Natural killer cell (primary cell): ENCODE data around the gene PGAP3. TPM values are rescaled to one million over a fixed set of nuclear protein-coding genes. Genes with fewer than 3 reads are reported as not detected.
"Not testable (repeated sequence)": the region's sequence is repeated elsewhere in the genome, so short reads cannot be mapped to it uniquely, and the experiment has no call there.

Experiments
- ATAC-seq, 3 donors: fragments of 150-1000 bp in 2 of 3; fragments of 200-7000 bp in 1 of 3; cut with Tn5 transposase; 1 replicate in 1 of 3; 2 replicates in 2 of 3; pipeline ENCODE4 v1.10.0; 2021; ENCODE audit warnings: mild to moderate bottlenecking in 2 of 3, moderate library complexity in 2 of 3
- DNase-seq, 2 donors: peaks; one replicate each; pipeline versions ENCODE4 v3.0.0 to v3.0.0-alpha.2; 2013 to 2021; ENCODE audit warnings: mixed read lengths in 1 of 2
- H3K27ac ChIP-seq: one replicate; pipeline ENCODE4 v1.5.1; 2013; ENCODE audit warnings: mild to moderate bottlenecking, low read length
- H3K27me3 ChIP-seq: one replicate; pipeline ENCODE4 v1.6.1; 2013; ENCODE audit warnings: low read length; ENCODE audit not compliant: control insufficient read depth, insufficient read depth
- H3K36me3 ChIP-seq: one replicate; pipeline ENCODE4 v1.6.1; 2013; ENCODE audit warnings: low read length; ENCODE audit not compliant: control insufficient read depth, insufficient read depth
- H3K4me1 ChIP-seq: one replicate; pipeline ENCODE4 v1.6.1; 2013; ENCODE audit warnings: low read length; ENCODE audit not compliant: control insufficient read depth, insufficient read depth
- H3K4me3 ChIP-seq: one replicate; pipeline ENCODE4 v1.5.1; 2013; ENCODE audit warnings: low read length
- H3K9me3 ChIP-seq: one replicate; pipeline ENCODE4 v1.6.1; 2013; ENCODE audit warnings: low read length; ENCODE audit not compliant: control insufficient read depth, insufficient read depth
- H3K27ac Mint-ChIP-seq, 2 donors: one replicate each; pipeline ENCODE4 v1.8.0; 2022; ENCODE audit warnings: mild to moderate bottlenecking in 2 of 2, mixed read lengths in 2 of 2, moderate library complexity in 1 of 2
- H3K27me3 Mint-ChIP-seq, 2 donors: one replicate each; pipeline ENCODE4 v1.8.0; 2022; ENCODE audit warnings: low read depth in 2 of 2, mixed read lengths in 2 of 2
- H3K36me3 Mint-ChIP-seq: one replicate; pipeline ENCODE4 v1.8.0; 2022; ENCODE audit warnings: mixed read lengths
- H3K4me1 Mint-ChIP-seq, 2 donors: one replicate each; pipeline ENCODE4 v1.8.0; 2022; ENCODE audit warnings: mixed read lengths in 2 of 2
- H3K4me3 Mint-ChIP-seq: one replicate; pipeline ENCODE4 v1.8.0; 2022; ENCODE audit warnings: mild to moderate bottlenecking, moderate library complexity, mixed read lengths
- H3K9me3 Mint-ChIP-seq, 2 donors: one replicate each; pipeline ENCODE4 v1.8.0; 2022; ENCODE audit warnings: mixed read lengths in 2 of 2
- CTCF ChIP-seq: fragments of 200-600 bp; IDR thresholded peaks from one replicate; pipeline ENCODE4 v1.8.0; 2022; ENCODE audit warnings: antibody characterized with exemption
- WGBS: methylation state at CpG from one replicate; pipeline ENCODE4 v1.1.7; 2013; ENCODE audit warnings: missing lambda C conversion rate; ENCODE audit not compliant: insufficient coverage; 5-methylcytosine and 5-hydroxymethylcytosine counted together
- intact Hi-C: fragments of 100-400 bp; cut with micrococcal nuclease; formaldehyde crosslinking; loops from one replicate; pipeline ENCODE4 v1.14.2; 2022
- total RNA-seq, 4 donors: library from RNA; stranded (reverse); fragments of 120-200 nt in 1 of 4; gene quantifications; one replicate each; pipeline versions ENCODE4 v1.2.3 to v1.2.4, GENCODE V29; 2013 to 2022

PGAP3 gene
- total RNA-seq, 3 donors from 2014 or later (not counting 1 experiment from before 2014, with no cell fraction given) = 45.8 to 57.8 (median 52.4) TPM

GRCh38 chr17:39714234-39714633 lies 26.4 kb upstream of the PGAP3 start:
- no peak overlapping the region for H3K27ac ChIP-seq
- H3K4me1 Mint-ChIP-seq = peaks cover 28 to 39% of the 10 kb centered on the region in 2 donors
- ATAC-seq (no peak), DNase-seq (no peak)
- no peak for TF ChIP-seq CTCF
- peaks cover 8% of the 10 kb centered on the region for H3K36me3 ChIP-seq
- H3K36me3 Mint-ChIP-seq = no peaks in the 10 kb centered on the region
- H3K4me1 ChIP-seq = peaks cover 13% of the 10 kb centered on the region
- H3K9me3 ChIP-seq = no peaks in the 10 kb centered on the region
- no peaks in the 10 kb centered on the region for H3K27me3 ChIP-seq
- H3K27me3 Mint-ChIP-seq = no peaks in the 10 kb centered on the region
- no peak overlapping the region for H3K4me3 ChIP-seq
- 95% methylated on average over 3 of the region's 4 CpGs for WGBS
- no peak overlapping the region for H3K27ac Mint-ChIP-seq
- H3K9me3 Mint-ChIP-seq = no peaks in the 10 kb centered on the region
- no peak overlapping the region for H3K4me3 Mint-ChIP-seq
- intact Hi-C loops = no loop called here

- Mint-ChIP-seq H3K4me3 (no peak overlapping the region), H3K9me3 (no peaks in the 10 kb centered on the region), H3K27me3 (no peaks in the 10 kb centered on the region), H3K36me3 (no peaks in the 10 kb centered on the region), H3K27ac (peak overlapping the region; percentile 86 to 90), H3K4me1 (peaks cover 52 to 58% of the 10 kb centered on the region in 2 donors)
- Histone ChIP-seq H3K9me3 (no peaks in the 10 kb centered on the region), H3K36me3 (peaks cover 8% of the 10 kb centered on the region), H3K4me3 (no peak overlapping the region), H3K27ac (no peak overlapping the region), H3K4me1 (peaks cover 37% of the 10 kb centered on the region), H3K27me3 (no peaks in the 10 kb centered on the region)
- ATAC-seq (no peak), DNase-seq (no peak)
- WGBS = 92% methylated on average over 10 of the region's 10 CpGs
- TF ChIP-seq CTCF = no peak
- intact Hi-C loops = no loop called here
Measured at GRCh38 chr17:39711851-39712250, 24.0 kb upstream of the PGAP3 start.

GRCh38 chr17:39711071-39711470 lies 23.2 kb upstream of the PGAP3 start:
- H3K4me3 ChIP-seq, H3K27ac ChIP-seq, DNase-seq, intact Hi-C loops, H3K9me3 ChIP-seq, H3K36me3 Mint-ChIP-seq, ATAC-seq, H3K27me3 Mint-ChIP-seq, H3K9me3 Mint-ChIP-seq, H3K27me3 ChIP-seq, H3K36me3 ChIP-seq: not testable (repeated sequence)
- Mint-ChIP-seq H3K27ac (peak overlapping the region; percentile 86 to 90), H3K4me1 (peaks cover 57 to 66% of the 10 kb centered on the region in 2 donors), H3K4me3 (peak overlapping the region; percentile 85)
- H3K4me1 ChIP-seq = peaks cover 45% of the 10 kb centered on the region
- 90% methylated on average over 11 of the region's 11 CpGs for WGBS

- peak overlapping the region; percentile 86 to 90 for H3K27ac Mint-ChIP-seq
- H3K4me1 Mint-ChIP-seq = peaks cover 57 to 66% of the 10 kb centered on the region in 2 donors
- ATAC-seq (peak; percentile 43 to 55 (median 43)), DNase-seq (no peak)
- TF ChIP-seq CTCF = no peak
- H3K36me3 Mint-ChIP-seq = no peaks in the 10 kb centered on the region
- intact Hi-C loops = no loop called here
- H3K27me3 Mint-ChIP-seq = no peaks in the 10 kb centered on the region
- Histone ChIP-seq H3K36me3 (peaks cover 3% of the 10 kb centered on the region), H3K4me3 (peak overlapping the region; percentile 32), H3K27ac (peak overlapping the region; percentile 74), H3K4me1 (peaks cover 47% of the 10 kb centered on the region), H3K9me3 (no peaks in the 10 kb centered on the region), H3K27me3 (no peaks in the 10 kb centered on the region)
- H3K9me3 Mint-ChIP-seq = no peaks in the 10 kb centered on the region
- peak overlapping the region; percentile 85 for H3K4me3 Mint-ChIP-seq
- 80% methylated on average over 20 of the region's 20 CpGs for WGBS
Measured at GRCh38 chr17:39709998-39710964, 22.4 kb upstream of the PGAP3 start.
